ENCODE measurements around the gene ATP10B.

Gene ATP10B

DNA sequence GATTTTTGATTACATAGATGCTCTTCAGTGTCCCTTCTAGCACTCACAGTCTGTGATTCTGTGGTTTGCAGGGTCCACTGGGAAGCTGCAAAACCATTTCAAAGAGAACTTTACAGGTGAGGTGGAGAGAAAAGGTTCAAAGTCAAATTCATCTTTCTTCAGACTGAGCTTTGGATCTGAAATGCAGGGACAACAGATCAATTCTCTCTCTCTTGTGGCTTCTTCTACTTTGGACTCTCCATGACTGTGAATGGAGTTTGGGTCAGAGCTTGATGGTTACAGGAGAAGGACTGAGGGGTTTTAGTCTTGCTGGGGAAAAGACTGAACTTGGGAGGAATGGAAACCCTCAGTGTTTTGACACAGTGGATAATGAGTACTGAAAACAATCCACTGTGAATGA is 338.5 kb downstream of the ATP10B start:
- DNase-seq (no peak), ATAC-seq (replicated peaks) (no peak)
- no peak overlapping the region for H3K4me3 Mint-ChIP-seq
- no peaks in the 10 kb centered on the region for H3K9me3 Mint-ChIP-seq
- H3K4me1 Mint-ChIP-seq, result peaks cover 5 to 7% of the 10 kb centered on the region in 2 donors
- peaks cover 0 to 4% of the 10 kb centered on the region in 2 donors for H3K27me3 Mint-ChIP-seq
- no peaks in the 10 kb centered on the region for H3K36me3 Mint-ChIP-seq
- H3K27ac Mint-ChIP-seq, result no peak overlapping the region

Measured in stimulated activated naive B cell treated with anti-CD40 and anti-IgM and Interleukin-4, amounts not matched to agents 10 μg/mL and 1 μg/mL and 100 μg/mL, for 72 hours (primary cell).